Measurements from ENCODE around the gene STX1A.

Gene STX1A

GRCh38 chr7:73706126-73707044 lies 13.1 kb downstream of the STX1A start:
- DNase-seq, result no peak

- no peak for DNase-seq
Measured at GRCh38 chr7:73705551-73705920, 13.9 kb downstream of the STX1A start.

- no peak for DNase-seq
Measured at GRCh38 chr7:73704640-73705550, 14.6 kb downstream of the STX1A start.

- no peak for DNase-seq
Measured at GRCh38 chr7:73703757-73704639, 15.5 kb downstream of the STX1A start.

DNA sequence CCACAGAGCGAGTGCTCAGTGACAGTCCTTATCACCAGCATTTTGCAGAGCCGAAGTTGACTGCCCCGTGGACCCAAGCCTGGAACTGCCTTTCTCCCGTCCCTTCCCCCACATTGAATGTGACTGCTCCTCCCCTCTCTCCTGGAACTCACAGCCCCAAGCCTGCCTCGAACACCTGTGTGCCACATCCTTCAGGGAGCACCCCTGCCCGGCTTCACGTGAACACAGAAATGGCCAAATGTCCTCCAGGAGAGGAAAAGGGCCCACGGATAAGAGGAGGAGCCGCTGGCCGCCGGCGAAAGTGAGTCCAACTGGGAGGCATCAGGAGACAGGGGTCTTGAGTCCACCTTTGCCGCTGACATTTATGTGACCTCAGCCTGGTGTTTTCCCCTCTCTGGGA lies 16.2 kb downstream of the STX1A start:
- no peak for DNase-seq

GRCh38 chr7:73702665-73703064 lies 16.8 kb downstream of the STX1A start:
- DNase-seq, result no peak

DNA sequence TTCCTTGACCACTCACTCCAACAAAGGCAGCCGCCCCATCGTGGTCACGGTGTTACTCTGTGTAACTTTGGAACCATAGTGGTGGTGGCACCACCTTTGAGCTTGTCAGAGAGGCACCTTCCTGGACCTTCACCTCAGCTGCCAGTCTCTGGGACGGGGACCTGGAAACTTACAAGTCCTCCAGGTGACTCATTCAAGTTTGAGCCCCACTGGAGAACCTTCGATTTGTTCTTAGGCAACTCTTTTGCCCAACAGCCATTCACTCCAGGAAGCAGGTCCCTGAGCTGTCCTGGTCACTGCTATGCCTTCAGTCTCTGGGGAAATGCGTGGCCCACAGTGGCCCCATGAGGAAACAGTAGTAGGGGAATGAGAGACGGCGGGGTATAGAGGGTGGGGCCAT lies 17.2 kb downstream of the STX1A start:
- no peak for DNase-seq

GRCh38 chr7:73701357-73701995 lies 18.0 kb downstream of the STX1A start:
- no peak for DNase-seq

DNA sequence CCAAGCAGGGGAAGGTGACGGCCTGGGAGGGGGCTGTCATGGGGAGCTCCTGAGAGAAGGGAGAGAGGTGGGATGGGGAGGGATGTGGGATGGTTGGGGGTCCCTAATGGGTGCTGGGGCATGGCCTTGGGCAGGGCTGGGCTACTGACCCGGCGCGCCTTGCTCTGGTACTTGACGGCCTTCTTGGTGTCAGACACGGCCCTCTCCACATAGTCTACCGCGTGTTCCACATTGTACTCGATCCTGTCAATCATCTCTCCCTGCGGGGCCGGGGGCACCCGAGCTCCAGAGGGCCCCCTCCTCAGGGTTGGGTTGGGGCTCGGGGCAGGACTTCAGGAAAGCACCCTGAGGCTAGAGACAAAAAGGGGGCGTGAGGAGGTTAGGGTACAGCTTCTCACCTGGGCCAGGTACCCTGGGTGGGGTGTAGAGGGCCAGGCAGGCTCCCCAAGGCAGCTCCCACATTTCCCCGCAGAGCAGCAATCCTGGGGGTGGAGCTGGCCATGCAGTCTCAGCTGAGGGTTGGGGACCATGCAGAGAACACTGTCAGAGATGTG lies 18.8 kb downstream of the STX1A start:
- DNase-seq, result no peak

GRCh38 chr7:73700069-73700423 lies 19.4 kb downstream of the STX1A start:
- DNase-seq, result no peak

- no peak for DNase-seq
Measured at GRCh38 chr7:73699370-73700068, 19.9 kb downstream of the STX1A start.

GRCh38 chr7:73698410-73698809 lies 21.1 kb downstream of the STX1A start:
- no peak for DNase-seq

- no peak for DNase-seq
Measured at GRCh38 chr7:73696372-73696771, 23.1 kb downstream of the STX1A start.

GRCh38 chr7:73690646-73691045 lies 28.8 kb downstream of the STX1A start:
- DNase-seq, result no peak

DNA sequence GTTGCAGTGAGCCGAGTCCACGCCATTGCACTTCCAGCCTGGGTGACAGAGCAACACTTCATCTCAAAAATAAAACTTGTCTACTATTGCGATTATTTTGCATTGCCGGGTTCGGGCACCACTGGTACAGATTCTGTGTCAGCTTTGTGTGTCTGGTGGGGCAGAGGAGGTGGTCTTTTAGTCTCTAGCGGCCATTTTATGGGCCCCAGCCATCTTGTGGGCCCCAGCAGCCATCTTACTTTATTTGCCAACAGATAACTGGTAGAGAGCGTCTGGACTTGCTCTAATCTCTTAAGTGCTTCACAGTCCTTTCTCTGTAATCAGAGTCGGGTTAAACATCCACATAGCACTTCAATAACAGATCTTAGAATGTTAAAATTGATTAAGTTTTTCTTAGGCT lies 31.2 kb downstream of the STX1A start:
- no peak for DNase-seq

GRCh38 chr7:73685311-73685710 lies 34.2 kb downstream of the STX1A start:
- DNase-seq, result no peak

GRCh38 chr7:73683788-73684693 lies 35.4 kb downstream of the STX1A start:
- DNase-seq, result no peak

GRCh38 chr7:73683056-73683787 lies 36.2 kb downstream of the STX1A start, which contains the start of the genes BUD23 and DNAJC30:
TSS of gene BUD23 (plus strand) at chr7:73683597. CDS start at chr7:73683626, 29 bp downstream.
TSS of gene DNAJC30 (minus strand) at chr7:73683453. CDS start at chr7:73683423, 30 bp downstream.
- DNase-seq, result peak; percentile 97

DNA sequence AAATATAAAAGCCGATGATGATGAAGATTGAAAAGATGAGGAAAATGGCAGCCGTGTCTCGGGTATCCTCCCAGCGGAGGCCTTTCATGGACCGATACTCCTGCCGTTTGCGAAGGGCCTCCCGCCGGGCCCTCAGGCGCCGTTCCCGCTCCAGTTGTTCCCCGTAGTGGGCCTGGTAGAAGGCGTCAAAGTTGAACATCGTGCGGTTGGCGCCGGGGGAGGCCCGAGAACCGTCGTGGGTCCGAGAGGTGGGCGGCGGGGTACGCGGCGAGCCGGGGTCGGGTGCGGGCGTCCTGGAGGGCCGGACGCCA lies 36.8 kb downstream of the STX1A start:
- no peak for DNase-seq

GRCh38 chr7:73681031-73681430 lies 38.4 kb downstream of the STX1A start:
- DNase-seq, result no peak
